Neuronal stem cell (in vitro differentiated cells): ENCODE results near the gene CEP152.

Experiments used
- DNase-seq: peaks from one replicate; pipeline ENCODE4 v3.0.0-alpha.2; 2013; ENCODE audit warnings: low spot score
- H2AFZ ChIP-seq: one replicate; pipeline ENCODE4 v1.6.1; 2013; ENCODE audit warnings: mild to moderate bottlenecking, low read length, inconsistent platforms
- H2AK5ac ChIP-seq: 2 replicates; pipeline ENCODE4 v1.6.1; 2013; ENCODE audit warnings: low read depth, mild to moderate bottlenecking, inconsistent platforms, low read length, moderate library complexity, mixed read lengths
- H2BK120ac ChIP-seq: 2 replicates; pipeline ENCODE4 v1.6.1; 2013; ENCODE audit warnings: low read depth, mild to moderate bottlenecking, inconsistent platforms, low read length, moderate library complexity, mixed read lengths
- H2BK12ac ChIP-seq: one replicate; pipeline ENCODE4 v1.6.1; 2013; ENCODE audit warnings: low read length, inconsistent platforms
- H2BK15ac ChIP-seq: 2 replicates; pipeline ENCODE4 v1.6.1; 2013; ENCODE audit warnings: mild to moderate bottlenecking, low read length, inconsistent platforms, mixed read lengths
- H2BK5ac ChIP-seq: one replicate; pipeline ENCODE4 v1.6.1; 2013; ENCODE audit warnings: inconsistent platforms, mild to moderate bottlenecking, low read length, moderate library complexity
- H3K14ac ChIP-seq: one replicate; pipeline ENCODE4 v1.6.1; 2013; ENCODE audit warnings: low read length, inconsistent platforms
- H3K18ac ChIP-seq: 2 replicates; pipeline ENCODE4 v1.6.1; 2013; ENCODE audit warnings: low read length, inconsistent platforms
- H3K23ac ChIP-seq: 2 replicates; pipeline ENCODE4 v1.6.1; 2013; ENCODE audit warnings: low read depth, mild to moderate bottlenecking, mixed read lengths, low read length, inconsistent platforms; ENCODE audit not compliant: poor library complexity
- H3K27ac ChIP-seq: replicated peaks from 3 replicates; pipeline ENCODE4 v1.5.1; 2013; ENCODE audit warnings: low read length, inconsistent platforms
- H3K27me3 ChIP-seq, 3 experiments: 2 replicates each; pipeline ENCODE4 v1.6.1; 2013; ENCODE audit warnings: low read length in 3 of 3, mild to moderate bottlenecking in 2 of 3, inconsistent platforms in 1 of 3, low read depth in 1 of 3, mixed read lengths in 1 of 3, moderate library complexity in 1 of 3; ENCODE audit not compliant: control insufficient read depth in 3 of 3, insufficient read depth in 3 of 3
- H3K36me3 ChIP-seq, 2 donors: replicated peaks in 1 of 2; 2 replicates each; pipeline ENCODE4 v1.6.1; 2013; ENCODE audit warnings: low read length in 2 of 2; ENCODE audit not compliant: control insufficient read depth in 2 of 2, insufficient read depth in 2 of 2
- H3K4ac ChIP-seq: 2 replicates; pipeline ENCODE4 v1.6.1; 2013; ENCODE audit warnings: inconsistent platforms, mild to moderate bottlenecking, low read length, moderate library complexity
- H3K4me1 ChIP-seq, 2 donors: 1 replicate in 1 of 2; 2 replicates in 1 of 2; pipeline ENCODE4 v1.6.1; 2013; ENCODE audit warnings: low read length in 2 of 2, low read depth in 1 of 2; ENCODE audit not compliant: control insufficient read depth in 2 of 2, insufficient read depth in 1 of 2
- H3K4me2 ChIP-seq: one replicate; pipeline ENCODE4 v1.6.1; 2013; ENCODE audit warnings: mild to moderate bottlenecking, low read length, inconsistent platforms; ENCODE audit not compliant: insufficient read depth, poor library complexity, severe bottlenecking
- H3K4me3 ChIP-seq, 2 donors: 2 replicates each; pipeline ENCODE4 v1.5.1; 2013; ENCODE audit warnings: low read length in 2 of 2, mild to moderate bottlenecking in 2 of 2, inconsistent platforms in 1 of 2, moderate library complexity in 1 of 2
- H3K79me1 ChIP-seq: one replicate; pipeline ENCODE4 v1.6.1; 2013; ENCODE audit warnings: low read depth, mild to moderate bottlenecking, inconsistent platforms, low read length, moderate library complexity
- H3K9ac ChIP-seq: one replicate; pipeline ENCODE4 v1.6.1; 2013; ENCODE audit warnings: mild to moderate bottlenecking, low read depth, low read length, inconsistent platforms; ENCODE audit not compliant: poor library complexity
- H3K9me3 ChIP-seq, 2 donors: replicated peaks in 1 of 2; 2 replicates each; pipeline versions ENCODE3 to v1.6.1; 2013; ENCODE audit warnings: low read length in 2 of 2, mild to moderate bottlenecking in 2 of 2, inconsistent platforms in 1 of 2, low read depth in 1 of 2, mixed read lengths in 1 of 2, moderate library complexity in 1 of 2; ENCODE audit not compliant: control insufficient read depth in 2 of 2, insufficient read depth in 1 of 2
- H4K8ac ChIP-seq: one replicate; pipeline ENCODE4 v1.6.1; 2013; ENCODE audit warnings: low read depth, mild to moderate bottlenecking, inconsistent platforms, low read length, moderate library complexity
- H4K91ac ChIP-seq: one replicate; pipeline ENCODE4 v1.6.1; 2013; ENCODE audit warnings: low read length, low read depth, mild to moderate bottlenecking, inconsistent platforms; ENCODE audit not compliant: poor library complexity
- WGBS, 2 donors: extraction: QIAGEN DNeasy Blood & Tissue Kit; methylation state at CpG; one replicate each; pipeline ENCODE4 v1.1.7; 2013; ENCODE audit warnings: missing lambda C conversion rate in 2 of 2, mixed read lengths in 1 of 2; ENCODE audit not compliant: insufficient read length in 2 of 2, insufficient replicate concordance in 1 of 2; ENCODE audit errors: extremely low coverage in 2 of 2; 5-methylcytosine and 5-hydroxymethylcytosine counted together

The CEP152 gene

GRCh38 chr15:48798319-48798718 lies 12.6 kb downstream of the CEP152 start:
- H4K91ac ChIP-seq, result no peak overlapping the region
- no CpG with 5 or more reads among the region's 1 CpG for WGBS, 2 donors
- no peak overlapping the region for H4K8ac ChIP-seq
- H2BK5ac ChIP-seq, result no peak overlapping the region
- H2AK5ac ChIP-seq, result no peak overlapping the region
- no peak overlapping the region for H2AFZ ChIP-seq
- no peak overlapping the region for H3K4ac ChIP-seq
- peaks cover 0 to 46% of the 10 kb centered on the region in 2 donors for H3K36me3 ChIP-seq
- no peak overlapping the region for H3K18ac ChIP-seq
- no peak overlapping the region for H3K4me2 ChIP-seq
- no peaks in the 10 kb centered on the region for H3K27me3 ChIP-seq
- no peak overlapping the region for H3K4me3 ChIP-seq
- no peaks in the 10 kb centered on the region for H3K79me1 ChIP-seq
- no peak overlapping the region for H2BK15ac ChIP-seq
- H3K9ac ChIP-seq, result no peak overlapping the region
- H3K9me3 ChIP-seq, result no peaks in the 10 kb centered on the region
- H3K27ac ChIP-seq, result no peak overlapping the region
- no peak overlapping the region for H2BK12ac ChIP-seq
- H2BK120ac ChIP-seq, result no peak overlapping the region
- no peak overlapping the region for H3K23ac ChIP-seq
- no peak overlapping the region for H3K14ac ChIP-seq
- peak; percentile 48 for DNase-seq
- H3K4me1 ChIP-seq, result peaks cover 0 to 6% of the 10 kb centered on the region in 2 donors

DNA sequence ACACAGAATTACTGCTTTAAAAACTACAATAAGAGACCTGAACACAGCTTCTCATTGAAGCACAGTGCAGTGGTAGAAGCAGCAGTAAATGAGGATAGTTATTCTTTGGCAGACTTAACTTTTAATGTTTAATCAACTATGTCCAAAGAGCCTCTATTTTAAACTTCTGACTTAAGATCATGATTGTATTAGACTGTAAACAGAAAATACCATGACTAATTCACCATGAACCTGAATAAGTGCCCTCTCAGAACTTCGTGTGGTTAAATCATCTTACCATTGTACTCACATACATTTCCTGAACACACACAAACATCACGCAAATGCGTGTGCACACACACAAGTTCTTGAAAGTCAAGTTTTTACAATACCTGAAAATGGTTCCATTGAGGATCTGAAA lies 13.9 kb downstream of the CEP152 start:
- Histone ChIP-seq H3K4me1 (peaks cover 0 to 6% of the 10 kb centered on the region in 2 donors), H3K4me3 (no peak overlapping the region), H3K27me3 (no peaks in the 10 kb centered on the region), H3K23ac (no peak overlapping the region), H3K18ac (no peak overlapping the region), H3K4me2 (no peak overlapping the region), H3K9me3 (no peaks in the 10 kb centered on the region), H2BK15ac (no peak overlapping the region), H4K91ac (no peak overlapping the region), H3K36me3 (peaks cover 2 to 56% of the 10 kb centered on the region in 2 donors), H2BK120ac (no peak overlapping the region), H3K4ac (no peak overlapping the region), H3K79me1 (no peaks in the 10 kb centered on the region), H4K8ac (no peak overlapping the region), H2BK5ac (no peak overlapping the region), H3K27ac (no peak overlapping the region), H2AK5ac (no peak overlapping the region), H3K9ac (no peak overlapping the region), H3K14ac (no peak overlapping the region), H2BK12ac (no peak overlapping the region), H2AFZ (no peak overlapping the region)
- no peak for DNase-seq
- WGBS, 2 donors, result no CpG with 5 or more reads among the region's 3 CpGs

DNA sequence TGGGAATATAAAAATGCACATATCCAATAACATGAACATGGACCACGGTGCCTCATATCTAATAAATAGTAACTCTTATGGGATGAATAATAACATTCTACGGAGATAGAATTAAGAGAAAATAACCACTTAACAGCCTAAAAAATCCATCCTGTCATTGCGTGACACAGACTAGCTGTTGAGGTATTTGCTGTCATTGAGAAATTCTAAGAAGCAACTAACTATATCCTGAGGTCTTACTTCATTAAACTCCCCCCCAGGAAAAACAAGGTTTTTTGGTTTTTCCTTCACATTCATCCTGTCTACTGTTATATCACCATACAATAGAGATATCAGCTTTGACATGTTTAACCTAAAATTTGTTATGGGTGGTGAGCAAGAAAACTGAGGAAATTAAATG lies 14.3 kb downstream of the CEP152 start:
- no peak overlapping the region for H4K8ac ChIP-seq
- no CpG with 5 or more reads among the region's 3 CpGs for WGBS, 2 donors

GRCh38 chr15:48795901-48796300 lies 15.0 kb downstream of the CEP152 start:
- DNase-seq, result no peak
- no peak overlapping the region for H2BK5ac ChIP-seq
- no peak overlapping the region for H4K91ac ChIP-seq
- no peak overlapping the region for H2BK15ac ChIP-seq
- H3K9me3 ChIP-seq, result no peaks in the 10 kb centered on the region
- peaks cover 0 to 6% of the 10 kb centered on the region in 2 donors for H3K4me1 ChIP-seq
- no peak overlapping the region for H3K4ac ChIP-seq
- no peak overlapping the region for H3K9ac ChIP-seq
- peaks cover 2 to 64% of the 10 kb centered on the region in 2 donors for H3K36me3 ChIP-seq
- no peaks in the 10 kb centered on the region for H3K79me1 ChIP-seq
- H2AFZ ChIP-seq, result no peak overlapping the region
- H4K8ac ChIP-seq, result no peak overlapping the region
- H3K14ac ChIP-seq, result no peak overlapping the region
- no peak overlapping the region for H3K23ac ChIP-seq
- no peak overlapping the region for H3K18ac ChIP-seq
- H2BK12ac ChIP-seq, result no peak overlapping the region
- H2BK120ac ChIP-seq, result no peak overlapping the region
- no peak overlapping the region for H3K4me2 ChIP-seq
- no peak overlapping the region for H2AK5ac ChIP-seq
- H3K27ac ChIP-seq, result no peak overlapping the region
- no CpG with 5 or more reads among the region's 3 CpGs for WGBS, 2 donors
- H3K4me3 ChIP-seq, result no peak overlapping the region
- H3K27me3 ChIP-seq, result no peaks in the 10 kb centered on the region

More for the DNA sequence above, 14.3 kb downstream of the CEP152 start:
- Histone ChIP-seq H3K23ac (no peak overlapping the region), H2AFZ (no peak overlapping the region), H3K18ac (no peak overlapping the region), H3K4ac (no peak overlapping the region), H3K79me1 (no peaks in the 10 kb centered on the region), H3K36me3 (peaks cover 2 to 58% of the 10 kb centered on the region in 2 donors), H3K4me1 (peaks cover 0 to 6% of the 10 kb centered on the region in 2 donors), H2AK5ac (no peak overlapping the region), H2BK15ac (no peak overlapping the region), H3K9ac (no peak overlapping the region), H3K27ac (no peak overlapping the region), H4K91ac (no peak overlapping the region), H3K4me2 (no peak overlapping the region), H3K14ac (no peak overlapping the region), H2BK120ac (no peak overlapping the region), H3K4me3 (no peak overlapping the region), H2BK5ac (no peak overlapping the region), H3K27me3 (no peaks in the 10 kb centered on the region), H3K9me3 (no peaks in the 10 kb centered on the region), H2BK12ac (no peak overlapping the region)
- DNase-seq, result no peak
